Spleen (tissue), 11 donors: ENCODE results near the gene PHIP. TPM values are rescaled to one million over a fixed set of nuclear protein-coding genes. Genes with fewer than 3 reads are reported as not detected.

ENCODE experiments used
- DNase-seq: peaks from one replicate; pipeline ENCODE4 v3.0.0-alpha.2; 2020
- H3K27ac ChIP-seq, 8 donors: fragments of 200-600 bp; sonication (generic) in 7 of 8; 1 replicate in 4 of 8; 2 replicates in 4 of 8; pipeline versions ENCODE4 v1.5.0 to v1.8.0; 2016 to 2021; ENCODE audit warnings: inconsistent platforms in 4 of 8, mild to moderate bottlenecking in 4 of 8, moderate library complexity in 1 of 8
- H3K27me3 ChIP-seq, 7 donors: fragments of 200-600 bp; sonication (generic) in 6 of 7; replicated peaks in 1 of 7; 1 replicate in 4 of 7; 2 replicates in 3 of 7; pipeline versions ENCODE4 v1.5.0 to v1.8.0; 2016 to 2021; ENCODE audit warnings: inconsistent platforms in 3 of 7, mild to moderate bottlenecking in 1 of 7
- H3K36me3 ChIP-seq, 6 donors: fragments of 200-600 bp; sonication (generic) in 5 of 6; 1 replicate in 4 of 6; 2 replicates in 2 of 6; pipeline versions ENCODE4 v1.5.0 to v1.8.0; 2016 to 2021; ENCODE audit warnings: inconsistent platforms in 2 of 6
- H3K4me1 ChIP-seq, 6 donors: fragments of 200-600 bp; sonication (generic) in 5 of 6; 1 replicate in 3 of 6; 2 replicates in 3 of 6; pipeline versions ENCODE4 v1.5.0 to v1.8.0; 2016 to 2021; ENCODE audit warnings: inconsistent platforms in 3 of 6
- H3K4me3 ChIP-seq, 8 donors: fragments of 200-600 bp; sonication (generic) in 7 of 8; 1 replicate in 4 of 8; 2 replicates in 4 of 8; pipeline versions ENCODE4 v1.5.0 to v1.8.0; 2016 to 2021; ENCODE audit warnings: inconsistent platforms in 4 of 8, mild to moderate bottlenecking in 4 of 8, moderate library complexity in 2 of 8
- H3K9me3 ChIP-seq, 8 donors: fragments of 200-600 bp; sonication (generic) in 7 of 8; 1 replicate in 4 of 8; 2 replicates in 4 of 8; pipeline versions ENCODE4 v1.5.0 to v1.8.0; 2016 to 2021; ENCODE audit warnings: inconsistent platforms in 4 of 8
- CTCF ChIP-seq, 11 experiments: fragments of 200-600 bp in 7 of 11; fragments of 450-650 bp in 4 of 11; sonication (generic) in 4 of 11; IDR thresholded peaks in 8 of 11; conservative IDR thresholded peaks in 3 of 11; 1 replicate in 7 of 11; 2 replicates in 4 of 11; pipeline versions ENCODE4 v1.4.0 to v1.8.0; 2016 to 2021; ENCODE audit warnings: antibody characterized with exemption in 11 of 11, inconsistent platforms in 4 of 11, mild to moderate bottlenecking in 1 of 11
- POLR2A ChIP-seq, 3 donors: fragments of 450-650 bp; IDR thresholded peaks; one replicate each; pipeline ENCODE4 v1.5.1; 2017; ENCODE audit warnings: antibody characterized with exemption in 3 of 3, mild to moderate bottlenecking in 1 of 3
- POLR2AphosphoS5 ChIP-seq, 3 donors: sonication (generic); formaldehyde crosslinking; IDR thresholded peaks; one replicate each; pipeline ENCODE4 v1.5.1; 2017; ENCODE audit warnings: antibody characterized with exemption in 3 of 3
- WGBS, 5 donors: extraction: QIAGEN DNeasy Blood & Tissue Kit in 3 of 5; methylation state at CpG; one replicate each; pipeline versions ENCODE4 v1.1.5 to v1.1.7; 2013 to 2018; 5-methylcytosine and 5-hydroxymethylcytosine counted together
- intact Hi-C: fragments of 100-400 bp; cut with DNase I; formaldehyde crosslinking; loops from one replicate; pipeline ENCODE4 v1.15.0; 2023; ENCODE audit warnings: low total_unique reads
- polyA plus RNA-seq, 3 donors: library from polyadenylated mRNA; stranded (reverse); fragments of 200-250 nt; gene quantifications; one replicate each; pipeline ENCODE4 v1.2.1, GENCODE V29; 2013
- total RNA-seq, 7 donors: library from RNA; depleted of rRNA in 3 of 7; stranded (reverse); fragments of >200 nt in 3 of 7; fragmentation: NEBNext Ultra II Directional in 4 of 7; extraction: Animal tissue kit (Norgen Biotek cat#: 25700) in 4 of 7; gene quantifications; one replicate each; pipeline versions ENCODE4 v1.1.0 to v1.2.1, GENCODE V29; 2016 to 2021
- donor health status: healthy with polysubstance abuse.
- donor health status: DM: no; HTN: no; CAD: no; lungs with moderate emphysema.
- donor health status: DM: no; HTN: no; CAD: no.
- donor health status: Bipolar disorder and iron deficiency.
- donor health status: healthy.
- donor health status: DM: no; HTN: no; CAD: no.
- donor health status: DM: yes; HTN: yes; CAD: no.

Gene PHIP
- total and polyA plus RNA-seq, 10 donors: 7.8 to 51.3 (median 35.9) TPM

- 96 to 100% (median 98%) methylated on average over 4 of the region's 4 CpGs for WGBS, 5 donors
Observed at GRCh38 chr6:78954740-78955139, 123.3 kb downstream of the PHIP start.

GRCh38 chr6:78953798-78954197, 124.3 kb downstream of the PHIP start:
- no peak for DNase-seq
- H3K4me3 ChIP-seq: no peak overlapping the region
- H3K4me1 ChIP-seq: no peaks in the 10 kb centered on the region
- H3K9me3 ChIP-seq: peaks cover 0 to 15% (median 11%) of the 10 kb centered on the region in 8 donors
- 96 to 100% (median 98%) methylated on average over 8 of the region's 8 CpGs for WGBS, 5 donors
- H3K36me3 ChIP-seq: peaks cover 7 to 100% (median 84%) of the 10 kb centered on the region in 6 donors
- intact Hi-C loops: loop anchor here (10.0 kb wide), 1 partner anchor 51 kb away; no protein-coding TSS in a partner anchor
- H3K27ac ChIP-seq: no peak overlapping the region
- no peak for TF ChIP-seq CTCF (IDR thresholded peaks at IDR 0.05 in 8 of 11, conservative IDR thresholded peaks at IDR 0.05 in 3 of 11)
- TF ChIP-seq POLR2A (IDR thresholded peaks at IDR 0.05): no peak
- no peak for TF ChIP-seq POLR2AphosphoS5 (IDR thresholded peaks at IDR 0.05)
- H3K27me3 ChIP-seq: no peaks in the 10 kb centered on the region

More at GRCh38 chr6:78954740-78955139, 123.3 kb downstream of the PHIP start:
- intact Hi-C loops: loop anchor here (10.0 kb wide), 1 partner anchor 50 kb away; no protein-coding TSS in a partner anchor
- H3K9me3 ChIP-seq: peaks cover 0 to 5% (median 2%) of the 10 kb centered on the region in 8 donors
- no peak overlapping the region for H3K4me3 ChIP-seq
- no peak overlapping the region for H3K27ac ChIP-seq
- no peak for DNase-seq
- peaks cover 7 to 100% (median 79%) of the 10 kb centered on the region in 6 donors for H3K36me3 ChIP-seq
- H3K27me3 ChIP-seq: no peaks in the 10 kb centered on the region
- no peak for TF ChIP-seq POLR2A (IDR thresholded peaks at IDR 0.05)
- no peak for TF ChIP-seq CTCF (IDR thresholded peaks at IDR 0.05 in 8 of 11, conservative IDR thresholded peaks at IDR 0.05 in 3 of 11)
- no peak for TF ChIP-seq POLR2AphosphoS5 (IDR thresholded peaks at IDR 0.05)
- H3K4me1 ChIP-seq: no peaks in the 10 kb centered on the region

GRCh38 chr6:78952362-78952761, 125.7 kb downstream of the PHIP start:
- Histone ChIP-seq H3K9me3 (peaks cover 0 to 21% (median 16%) of the 10 kb centered on the region in 8 donors), H3K4me1 (no peaks in the 10 kb centered on the region), H3K4me3 (no peak overlapping the region), H3K27ac (no peak overlapping the region), H3K36me3 (peaks cover 7 to 100% (median 88%) of the 10 kb centered on the region in 6 donors), H3K27me3 (no peaks in the 10 kb centered on the region)
- intact Hi-C loops: loop anchor here (10.0 kb wide), 1 partner anchor 52 kb away; no protein-coding TSS in a partner anchor
- no peak for DNase-seq
- TF ChIP-seq CTCF (IDR thresholded peaks at IDR 0.05 in 8 of 11, conservative IDR thresholded peaks at IDR 0.05 in 3 of 11): no peak
- no peak for TF ChIP-seq POLR2A (IDR thresholded peaks at IDR 0.05)
- TF ChIP-seq POLR2AphosphoS5 (IDR thresholded peaks at IDR 0.05): no peak
- 76 to 100% (median 95%) methylated on average over 1 of the region's 1 CpG for WGBS, 5 donors

- Histone ChIP-seq H3K9me3 (peaks cover 0 to 21% (median 16%) of the 10 kb centered on the region in 8 donors), H3K4me3 (no peak overlapping the region), H3K27ac (no peak overlapping the region), H3K4me1 (no peaks in the 10 kb centered on the region), H3K27me3 (no peaks in the 10 kb centered on the region), H3K36me3 (peaks cover 7 to 100% (median 94%) of the 10 kb centered on the region in 6 donors)
- DNase-seq: no peak
- WGBS, 5 donors: 96 to 99% (median 98%) methylated on average over 3 of the region's 3 CpGs
- no peak for TF ChIP-seq POLR2AphosphoS5 (IDR thresholded peaks at IDR 0.05)
- no peak for TF ChIP-seq CTCF (IDR thresholded peaks at IDR 0.05 in 8 of 11, conservative IDR thresholded peaks at IDR 0.05 in 3 of 11)
- no peak for TF ChIP-seq POLR2A (IDR thresholded peaks at IDR 0.05)
- intact Hi-C loops: no loop called here
Observed at GRCh38 chr6:78948785-78949184, 129.3 kb downstream of the PHIP start.
